WTC11 (cell line): ENCODE data around the gene CD28. TPM values are rescaled to one million over a fixed set of nuclear protein-coding genes. Genes with fewer than 3 reads are reported as not detected.

Experiments used
- ATAC-seq: fragments of 200-7000 bp; cut with Tn5 transposase; 2 replicates; pipeline ENCODE4 v1.10.0; 2021; ENCODE audit warnings: mild to moderate bottlenecking, moderate library complexity
- CTCF ChIA-PET: fragments of 300-600 bp; sonication (Branson Sonifier 250); formaldehyde crosslinking; loops from one replicate; lab custom pipeline; 2021; ENCODE audit warnings: antibody characterized with exemption; lab: Charles Lee
- POLR2A ChIA-PET: fragments of 350-600 bp; sonication (Branson Sonifier 250); formaldehyde crosslinking; loops from one replicate; lab custom pipeline; 2021; ENCODE audit warnings: antibody characterized with exemption; lab: Charles Lee
- DNase-seq: peaks from one replicate; pipeline ENCODE4 v3.0.0; 2021; ENCODE audit warnings: low spot score
- H3K27ac Mint-ChIP-seq: 2 replicates; pipeline ENCODE4 v1.8.0; 2021; ENCODE audit warnings: mixed read lengths
- H3K27me3 Mint-ChIP-seq: 2 replicates; pipeline ENCODE4 v1.8.0; 2021; ENCODE audit warnings: low read depth, mild to moderate bottlenecking, moderate library complexity, mixed read lengths
- H3K36me3 Mint-ChIP-seq: 2 replicates; pipeline ENCODE4 v1.8.0; 2021; ENCODE audit warnings: mixed read lengths
- H3K4me1 Mint-ChIP-seq: 2 replicates; pipeline ENCODE4 v1.8.0; 2022; ENCODE audit warnings: mixed read lengths
- H3K4me3 Mint-ChIP-seq: 2 replicates; pipeline ENCODE4 v1.8.0; 2021; ENCODE audit warnings: mild to moderate bottlenecking, moderate library complexity, mixed read lengths
- H3K9me3 Mint-ChIP-seq: 2 replicates; pipeline ENCODE4 v1.8.0; 2021; ENCODE audit warnings: mixed read lengths
- E2F5 ChIP-seq: sonication (generic); formaldehyde crosslinking; IDR thresholded peaks from 2 replicates; pipeline ENCODE4 v1.8.1; 2022; ENCODE audit warnings: mild to moderate bottlenecking, moderate library complexity, missing genetic modification reagents
- EMX1 ChIP-seq: fragments of 250-450 bp; sonication (Bioruptor Pico); IDR thresholded peaks from 2 replicates; pipeline ENCODE4 v1.8.0; 2021; ENCODE audit warnings: mild to moderate bottlenecking
- FOXK1 ChIP-seq: sonication (generic); formaldehyde crosslinking; IDR thresholded peaks from 2 replicates; pipeline ENCODE4 v1.8.0; 2022; ENCODE audit warnings: mild to moderate bottlenecking, moderate library complexity, missing genetic modification reagents
- GABPB1 ChIP-seq: sonication (generic); formaldehyde crosslinking; IDR thresholded peaks from 2 replicates; pipeline ENCODE4 v1.8.1; 2023; ENCODE audit warnings: mild to moderate bottlenecking, missing genetic modification reagents
- JUN ChIP-seq: sonication (generic); formaldehyde crosslinking; IDR thresholded peaks from 2 replicates; pipeline ENCODE4 v1.8.0; 2023; ENCODE audit warnings: mild to moderate bottlenecking, missing genetic modification reagents
- MXD4 ChIP-seq: fragments of 250-450 bp; sonication (Bioruptor Pico); IDR thresholded peaks from 2 replicates; pipeline ENCODE4 v1.8.0; 2021; ENCODE audit warnings: mild to moderate bottlenecking, moderate library complexity, borderline replicate concordance
- NR2C2 ChIP-seq: sonication (generic); formaldehyde crosslinking; IDR thresholded peaks from 2 replicates; pipeline ENCODE4 v1.8.0; 2022; ENCODE audit warnings: mild to moderate bottlenecking, missing genetic modification reagents
- OVOL2 ChIP-seq: fragments of 250-450 bp; sonication (Bioruptor Pico); IDR thresholded peaks from 2 replicates; pipeline ENCODE4 v1.9.0; 2021; ENCODE audit warnings: mild to moderate bottlenecking, borderline replicate concordance
- RELA ChIP-seq: sonication (generic); formaldehyde crosslinking; IDR thresholded peaks from 2 replicates; pipeline ENCODE4 v1.8.1; 2022; ENCODE audit warnings: missing genetic modification reagents, mild to moderate bottlenecking, borderline replicate concordance
- SP1 ChIP-seq: sonication (generic); formaldehyde crosslinking; conservative IDR thresholded peaks from 2 replicates; pipeline ENCODE4 v1.8.1; 2022; ENCODE audit warnings: missing genetic modification reagents
- STAT6 ChIP-seq: sonication (generic); formaldehyde crosslinking; conservative IDR thresholded peaks from 2 replicates; pipeline ENCODE4 v1.8.1; 2023; ENCODE audit warnings: mild to moderate bottlenecking, low read depth, missing genetic modification reagents, moderate library complexity
- TEAD1 ChIP-seq: sonication (generic); formaldehyde crosslinking; IDR thresholded peaks from 2 replicates; pipeline ENCODE4 v1.8.0; 2022; ENCODE audit warnings: mild to moderate bottlenecking, missing genetic modification reagents
- TEAD4 ChIP-seq: sonication (generic); formaldehyde crosslinking; IDR thresholded peaks from 2 replicates; pipeline ENCODE4 v1.8.0; 2022; ENCODE audit warnings: mild to moderate bottlenecking, missing genetic modification reagents
- TP53 ChIP-seq: sonication (generic); formaldehyde crosslinking; IDR thresholded peaks from 2 replicates; pipeline ENCODE4 v1.8.1; 2023; ENCODE audit warnings: mild to moderate bottlenecking, missing genetic modification reagents
- USF1 ChIP-seq: sonication (generic); formaldehyde crosslinking; IDR thresholded peaks from 2 replicates; pipeline ENCODE4 v1.8.0; 2022; ENCODE audit warnings: mild to moderate bottlenecking, missing genetic modification reagents
- USF2 ChIP-seq: sonication (generic); formaldehyde crosslinking; IDR thresholded peaks from 2 replicates; pipeline ENCODE4 v1.8.1; 2023; ENCODE audit warnings: mild to moderate bottlenecking, missing genetic modification reagents, moderate library complexity
- ZBTB21 ChIP-seq: sonication (generic); formaldehyde crosslinking; IDR thresholded peaks from 2 replicates; pipeline ENCODE4 v1.8.1; 2023; ENCODE audit warnings: mild to moderate bottlenecking, missing genetic modification reagents, borderline replicate concordance
- ZMAT4 ChIP-seq: fragments of 250-450 bp; sonication (Bioruptor Pico); IDR thresholded peaks from 2 replicates; pipeline ENCODE4 v1.9.0; 2021; ENCODE audit warnings: mild to moderate bottlenecking
- ZNF121 ChIP-seq: sonication (generic); formaldehyde crosslinking; IDR thresholded peaks from 2 replicates; pipeline ENCODE4 v1.8.0; 2023; ENCODE audit warnings: missing genetic modification reagents
- ZNF671 ChIP-seq: fragments of 250-450 bp; sonication (Bioruptor Pico); IDR thresholded peaks from 2 replicates; pipeline ENCODE4 v1.8.0; 2021; ENCODE audit warnings: mild to moderate bottlenecking
- total RNA-seq: library from RNA; stranded (reverse); gene quantifications from 3 replicates; pipeline ENCODE4 v1.2.3, GENCODE V29; 2021
- TF ChIP-seq, protein P1 (sequence below): sonication (generic); formaldehyde crosslinking; IDR thresholded peaks from 2 replicates; pipeline ENCODE4 v1.8.1; 2022; ENCODE audit warnings: missing genetic modification reagents, borderline replicate concordance
- TF ChIP-seq, protein P2 (sequence below): fragments of 250-450 bp; sonication (Bioruptor Pico); IDR thresholded peaks from 2 replicates; pipeline ENCODE4 v1.9.0; 2021; ENCODE audit warnings: mild to moderate bottlenecking, borderline replicate concordance
- TF ChIP-seq, protein P3 (sequence below): fragments of 200-600 bp; IDR thresholded peaks from 2 replicates; pipeline ENCODE4 v1.8.0; 2022; ENCODE audit warnings: antibody characterized with exemption

CD28 gene
- total RNA-seq, 1 experiment from 2014 or later, result 0.11 TPM

DNA sequence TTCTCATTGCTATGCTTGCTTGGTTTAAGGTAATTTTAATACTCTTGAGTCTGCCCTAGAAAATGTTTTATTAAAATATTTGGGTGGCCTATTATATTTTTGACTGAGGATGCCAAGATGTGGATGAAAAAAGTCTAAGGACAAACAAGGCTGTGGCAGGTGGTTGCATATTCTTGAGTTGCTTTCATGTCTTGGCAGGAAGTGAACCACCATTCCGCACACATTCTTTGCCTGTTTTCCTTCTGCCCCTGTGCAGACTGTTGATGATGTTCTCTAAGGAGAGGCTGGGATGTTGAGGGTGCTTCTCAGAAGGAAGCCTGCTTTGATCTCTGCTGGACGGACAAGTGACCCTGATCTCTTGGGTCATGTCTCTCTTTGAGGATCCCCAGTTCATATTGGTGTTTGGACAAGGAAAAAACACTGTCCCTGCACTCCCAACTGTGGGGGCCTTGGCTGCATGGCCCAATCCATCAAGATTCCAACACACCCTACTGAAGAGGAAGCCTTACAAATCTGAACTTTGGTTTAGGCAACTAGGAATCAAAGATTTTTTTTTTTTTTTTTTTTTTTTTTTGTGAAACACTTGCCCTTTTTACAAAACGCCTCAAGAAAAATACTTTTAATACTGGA lies 45.0 kb upstream of the CD28 start:
- ATAC-seq, result no peak
- Mint-ChIP-seq H3K27ac (no peak overlapping the region), H3K9me3 (no peaks in the 10 kb centered on the region), H3K4me3 (no peak overlapping the region), H3K4me1 (peaks cover 37% of the 10 kb centered on the region), H3K36me3 (no peaks in the 10 kb centered on the region), H3K27me3 (no peaks in the 10 kb centered on the region)
- no peak for DNase-seq
- TF ChIP-seq E2F5 (no peak), ZBTB21 (CRISPR knock-in tag) (no peak), ZNF121 (CRISPR knock-in tag) (no peak), NR2C2 (CRISPR knock-in tag) (no peak), TEAD1 (no peak), SP1 (no peak), ZMAT4 (CRISPR knock-in tag) (no peak), GABPB1 (no peak), TEAD4 (CRISPR knock-in tag) (no peak), USF2 (CRISPR knock-in tag) (no peak), EMX1 (no peak), TP53 (CRISPR knock-in tag) (no peak), USF1 (CRISPR knock-in tag) (no peak), JUN (no peak), RELA (no peak)
- TF ChIP-seq, protein P1, sequence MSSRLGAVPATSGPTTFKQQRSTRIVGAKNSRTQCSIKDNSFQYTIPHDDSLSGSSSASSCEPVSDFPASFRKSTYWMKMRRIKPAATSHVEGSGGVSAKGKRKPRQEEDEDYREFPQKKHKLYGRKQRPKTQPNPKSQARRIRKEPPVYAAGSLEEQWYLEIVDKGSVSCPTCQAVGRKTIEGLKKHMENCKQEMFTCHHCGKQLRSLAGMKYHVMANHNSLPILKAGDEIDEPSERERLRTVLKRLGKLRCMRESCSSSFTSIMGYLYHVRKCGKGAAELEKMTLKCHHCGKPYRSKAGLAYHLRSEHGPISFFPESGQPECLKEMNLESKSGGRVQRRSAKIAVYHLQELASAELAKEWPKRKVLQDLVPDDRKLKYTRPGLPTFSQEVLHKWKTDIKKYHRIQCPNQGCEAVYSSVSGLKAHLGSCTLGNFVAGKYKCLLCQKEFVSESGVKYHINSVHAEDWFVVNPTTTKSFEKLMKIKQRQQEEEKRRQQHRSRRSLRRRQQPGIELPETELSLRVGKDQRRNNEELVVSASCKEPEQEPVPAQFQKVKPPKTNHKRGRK (CRISPR knock-in tag), result no peak
- ChIA-PET CTCF (no interaction called here), POLR2A (no interaction called here)

GRCh38 chr2:203662487-203662886 lies 44.0 kb upstream of the CD28 start:
- DNase-seq, result no peak
- no peaks in the 10 kb centered on the region for H3K9me3 Mint-ChIP-seq
- CTCF ChIA-PET, result no interaction called here
- H3K4me1 Mint-ChIP-seq, result peaks cover 37% of the 10 kb centered on the region
- no peak overlapping the region for H3K4me3 Mint-ChIP-seq
- H3K27me3 Mint-ChIP-seq, result no peaks in the 10 kb centered on the region
- POLR2A ChIA-PET, result no interaction called here
- H3K27ac Mint-ChIP-seq, result no peak overlapping the region
- ATAC-seq, result no peak
- no peaks in the 10 kb centered on the region for H3K36me3 Mint-ChIP-seq
- TF ChIP-seq MXD4 (CRISPR knock-in tag) (no peak), ZNF671 (CRISPR knock-in tag) (no peak), OVOL2 (CRISPR knock-in tag) (no peak), FOXK1 (CRISPR knock-in tag) (no peak), STAT6 (CRISPR knock-in tag) (no peak)
- TF ChIP-seq, protein P2, sequence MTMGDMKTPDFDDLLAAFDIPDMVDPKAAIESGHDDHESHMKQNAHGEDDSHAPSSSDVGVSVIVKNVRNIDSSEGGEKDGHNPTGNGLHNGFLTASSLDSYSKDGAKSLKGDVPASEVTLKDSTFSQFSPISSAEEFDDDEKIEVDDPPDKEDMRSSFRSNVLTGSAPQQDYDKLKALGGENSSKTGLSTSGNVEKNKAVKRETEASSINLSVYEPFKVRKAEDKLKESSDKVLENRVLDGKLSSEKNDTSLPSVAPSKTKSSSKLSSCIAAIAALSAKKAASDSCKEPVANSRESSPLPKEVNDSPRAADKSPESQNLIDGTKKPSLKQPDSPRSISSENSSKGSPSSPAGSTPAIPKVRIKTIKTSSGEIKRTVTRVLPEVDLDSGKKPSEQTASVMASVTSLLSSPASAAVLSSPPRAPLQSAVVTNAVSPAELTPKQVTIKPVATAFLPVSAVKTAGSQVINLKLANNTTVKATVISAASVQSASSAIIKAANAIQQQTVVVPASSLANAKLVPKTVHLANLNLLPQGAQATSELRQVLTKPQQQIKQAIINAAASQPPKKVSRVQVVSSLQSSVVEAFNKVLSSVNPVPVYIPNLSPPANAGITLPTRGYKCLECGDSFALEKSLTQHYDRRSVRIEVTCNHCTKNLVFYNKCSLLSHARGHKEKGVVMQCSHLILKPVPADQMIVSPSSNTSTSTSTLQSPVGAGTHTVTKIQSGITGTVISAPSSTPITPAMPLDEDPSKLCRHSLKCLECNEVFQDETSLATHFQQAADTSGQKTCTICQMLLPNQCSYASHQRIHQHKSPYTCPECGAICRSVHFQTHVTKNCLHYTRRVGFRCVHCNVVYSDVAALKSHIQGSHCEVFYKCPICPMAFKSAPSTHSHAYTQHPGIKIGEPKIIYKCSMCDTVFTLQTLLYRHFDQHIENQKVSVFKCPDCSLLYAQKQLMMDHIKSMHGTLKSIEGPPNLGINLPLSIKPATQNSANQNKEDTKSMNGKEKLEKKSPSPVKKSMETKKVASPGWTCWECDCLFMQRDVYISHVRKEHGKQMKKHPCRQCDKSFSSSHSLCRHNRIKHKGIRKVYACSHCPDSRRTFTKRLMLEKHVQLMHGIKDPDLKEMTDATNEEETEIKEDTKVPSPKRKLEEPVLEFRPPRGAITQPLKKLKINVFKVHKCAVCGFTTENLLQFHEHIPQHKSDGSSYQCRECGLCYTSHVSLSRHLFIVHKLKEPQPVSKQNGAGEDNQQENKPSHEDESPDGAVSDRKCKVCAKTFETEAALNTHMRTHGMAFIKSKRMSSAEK, result no peak
- TF ChIP-seq, protein P3, sequence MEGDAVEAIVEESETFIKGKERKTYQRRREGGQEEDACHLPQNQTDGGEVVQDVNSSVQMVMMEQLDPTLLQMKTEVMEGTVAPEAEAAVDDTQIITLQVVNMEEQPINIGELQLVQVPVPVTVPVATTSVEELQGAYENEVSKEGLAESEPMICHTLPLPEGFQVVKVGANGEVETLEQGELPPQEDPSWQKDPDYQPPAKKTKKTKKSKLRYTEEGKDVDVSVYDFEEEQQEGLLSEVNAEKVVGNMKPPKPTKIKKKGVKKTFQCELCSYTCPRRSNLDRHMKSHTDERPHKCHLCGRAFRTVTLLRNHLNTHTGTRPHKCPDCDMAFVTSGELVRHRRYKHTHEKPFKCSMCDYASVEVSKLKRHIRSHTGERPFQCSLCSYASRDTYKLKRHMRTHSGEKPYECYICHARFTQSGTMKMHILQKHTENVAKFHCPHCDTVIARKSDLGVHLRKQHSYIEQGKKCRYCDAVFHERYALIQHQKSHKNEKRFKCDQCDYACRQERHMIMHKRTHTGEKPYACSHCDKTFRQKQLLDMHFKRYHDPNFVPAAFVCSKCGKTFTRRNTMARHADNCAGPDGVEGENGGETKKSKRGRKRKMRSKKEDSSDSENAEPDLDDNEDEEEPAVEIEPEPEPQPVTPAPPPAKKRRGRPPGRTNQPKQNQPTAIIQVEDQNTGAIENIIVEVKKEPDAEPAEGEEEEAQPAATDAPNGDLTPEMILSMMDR, result no peak
